Stimulated activated CD4-positive, alpha-beta T cell treated with anti-CD3 and anti-CD28 coated beads, Interleukin-15, amount 100 ng/mL, for 48 hours (primary cell): ENCODE results near the gene MMP20.

Source experiments
- DNase-seq, 2 donors: peaks; one replicate each; pipeline ENCODE4 v3.0.0-alpha.2; 2020; ENCODE audit warnings: low read depth in 2 of 2

Gene MMP20

DNA sequence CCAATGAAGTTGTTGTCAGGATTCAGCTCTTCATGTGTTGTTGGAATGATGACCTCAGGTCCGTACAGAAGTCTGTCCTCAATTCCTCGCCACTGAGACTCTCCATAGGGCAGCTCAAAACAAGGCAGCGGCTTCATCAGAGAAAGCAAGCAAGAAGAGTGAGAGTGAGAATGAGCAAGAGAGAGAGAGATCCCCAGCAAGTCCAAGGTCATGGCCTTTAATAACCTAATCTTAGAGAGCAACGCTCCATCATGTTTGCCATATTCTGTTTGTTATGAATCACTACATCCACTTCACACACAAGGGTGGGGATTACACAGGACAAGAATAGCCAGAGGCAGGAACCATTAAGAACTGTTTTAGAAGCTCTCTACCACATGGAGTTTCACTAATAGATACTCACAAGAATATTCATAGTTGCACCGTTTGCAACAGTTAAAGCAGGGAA is 71.3 kb downstream of the MMP20 start:
- no peak for DNase-seq

DNA sequence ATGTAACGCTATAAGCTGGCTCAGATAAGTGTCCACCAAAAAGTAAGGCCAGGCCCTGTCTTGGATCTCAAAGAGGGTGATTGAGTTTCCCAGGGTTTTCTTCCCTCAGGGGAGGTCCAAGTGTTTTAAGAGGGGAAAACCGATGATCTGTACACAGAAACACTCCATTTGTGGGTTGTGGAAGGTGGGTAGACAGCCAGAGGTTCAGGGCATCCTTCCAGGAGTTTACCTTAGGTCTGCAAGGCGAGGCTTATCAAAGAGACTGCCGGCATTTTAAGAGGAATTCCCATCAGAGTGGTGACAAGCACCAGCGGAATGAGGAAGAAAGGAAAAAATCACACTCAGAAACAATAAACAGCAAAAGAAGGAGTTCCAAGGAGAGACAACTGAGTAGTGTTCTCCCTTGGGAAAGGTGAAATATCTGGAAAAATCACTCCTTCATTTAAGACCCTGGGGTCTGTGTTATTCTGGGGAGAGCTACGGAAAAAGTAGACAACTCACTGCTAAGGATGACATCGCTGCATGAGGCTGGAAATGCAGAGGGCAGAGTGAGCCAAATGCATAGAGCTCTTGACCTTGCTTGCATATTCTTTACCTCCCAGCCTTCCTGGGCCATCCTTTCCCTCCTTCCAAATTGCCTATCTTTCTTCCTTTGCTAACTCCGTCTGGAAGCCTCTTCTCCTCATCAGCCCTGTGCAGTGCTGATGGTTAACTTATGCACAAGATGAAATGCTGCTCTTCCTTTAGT is 72.5 kb downstream of the MMP20 start:
- DNase-seq = no peak

DNA sequence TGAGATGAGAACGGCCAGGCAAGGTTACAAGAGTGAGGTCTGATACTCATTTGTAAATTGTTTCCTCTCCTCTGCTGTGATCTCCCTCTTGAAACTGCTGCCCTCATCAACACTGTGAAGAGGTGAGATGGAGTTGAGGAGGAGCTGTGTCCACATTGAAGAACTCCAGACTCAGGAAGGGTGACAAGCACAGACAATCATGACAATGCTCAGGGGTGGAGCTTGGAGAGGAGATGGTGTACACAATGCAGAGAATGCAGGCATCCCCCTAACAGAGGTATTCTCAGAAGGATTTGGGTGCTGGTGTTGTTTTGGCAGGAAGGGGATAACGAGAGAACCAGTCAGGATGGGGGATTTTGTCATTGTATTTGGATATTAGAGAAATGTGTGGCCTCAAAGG is 73.1 kb downstream of the MMP20 start:
- DNase-seq = no peak

DNA sequence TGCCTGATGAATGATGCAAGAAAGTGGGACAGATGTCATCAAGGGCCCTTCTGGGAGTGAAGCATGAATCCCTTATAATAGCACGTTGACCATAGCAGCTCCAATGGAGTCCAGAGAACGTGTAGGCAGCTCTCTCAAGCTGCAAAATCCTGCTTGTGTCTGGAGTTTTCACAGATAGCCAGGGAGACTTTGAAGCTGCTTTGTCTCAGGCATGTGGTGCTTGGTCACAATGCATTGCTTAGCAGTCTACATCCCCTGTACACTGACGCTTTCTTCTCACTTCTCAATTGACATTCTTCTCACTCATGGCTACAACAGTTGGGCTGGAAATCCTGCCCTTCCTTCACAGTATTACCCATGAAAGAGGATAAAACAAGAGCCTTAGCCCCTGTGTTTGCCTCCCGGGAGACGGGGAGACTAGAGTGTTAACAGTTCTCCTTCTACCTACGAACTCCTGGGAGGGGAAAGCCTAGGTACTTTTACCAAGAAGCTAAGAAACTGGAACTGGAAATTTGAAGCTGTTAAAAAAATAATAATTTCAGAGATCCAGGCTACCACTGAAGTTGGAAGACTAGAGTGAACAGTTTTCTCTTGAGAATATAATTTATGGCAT is 73.9 kb downstream of the MMP20 start:
- no peak for DNase-seq

DNA sequence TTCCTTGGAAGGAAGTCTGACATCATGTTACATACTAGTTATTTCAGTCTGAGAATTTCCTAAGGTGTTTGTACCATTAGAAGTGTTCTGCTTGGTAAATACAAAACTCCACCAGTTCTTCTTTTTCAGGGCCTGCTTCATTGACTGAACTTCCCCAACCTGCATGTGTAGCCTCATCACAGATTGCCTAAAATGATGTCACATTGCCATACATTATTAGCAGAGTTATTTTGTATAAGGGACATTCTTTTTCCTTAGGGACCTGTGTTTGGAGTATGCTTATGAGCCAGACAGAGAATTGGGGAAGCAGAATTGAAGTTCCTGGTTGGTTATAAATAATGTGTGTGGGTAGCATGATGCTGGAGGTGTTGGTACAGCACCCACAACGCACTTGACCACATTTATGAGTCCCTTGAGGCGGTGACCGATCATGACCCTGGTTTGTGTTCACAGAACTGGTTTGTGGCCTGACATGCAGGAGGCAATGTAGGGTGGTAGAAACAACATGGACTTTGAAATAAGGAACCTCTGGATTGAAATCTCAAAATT is 78.1 kb downstream of the MMP20 start:
- DNase-seq = no peak

DNA sequence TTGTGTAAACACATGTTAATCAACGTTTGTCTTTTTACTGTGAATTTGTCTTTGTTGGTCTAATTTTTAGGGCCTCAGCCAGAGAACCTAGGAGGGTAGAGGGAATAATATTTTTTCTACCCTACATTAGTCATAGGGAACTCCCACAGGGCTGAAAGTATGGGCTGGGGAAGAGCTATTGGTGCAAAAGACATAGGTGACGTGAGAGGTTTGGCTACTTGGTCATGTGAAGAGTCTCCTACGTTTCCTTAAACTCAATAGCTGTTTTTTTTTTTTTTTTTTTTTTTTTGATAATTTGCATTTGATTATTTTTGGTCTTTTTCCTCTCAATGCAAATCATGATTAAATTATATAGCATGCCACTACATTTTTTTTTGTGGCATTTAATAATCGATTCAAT is 78.7 kb downstream of the MMP20 start:
- no peak for DNase-seq

DNA sequence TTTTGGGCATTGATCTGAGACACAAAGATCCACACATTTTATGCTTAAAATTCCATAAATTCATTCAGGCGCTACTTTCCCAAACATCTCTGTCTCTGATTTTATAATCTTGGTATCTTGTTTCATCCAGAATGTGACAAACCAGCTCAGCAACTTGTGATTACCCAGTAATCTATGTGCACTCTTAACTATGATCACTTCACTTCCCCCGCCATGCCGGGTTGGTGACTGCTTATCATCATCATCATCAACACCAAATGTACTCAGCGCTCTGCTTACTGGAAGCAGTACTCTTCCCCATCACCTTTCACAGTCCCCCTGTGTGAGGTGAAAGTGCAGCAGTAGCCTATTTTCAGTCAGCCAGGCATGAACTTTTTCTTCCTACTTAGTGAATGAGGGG is 79.4 kb downstream of the MMP20 start:
- DNase-seq = no peak

DNA sequence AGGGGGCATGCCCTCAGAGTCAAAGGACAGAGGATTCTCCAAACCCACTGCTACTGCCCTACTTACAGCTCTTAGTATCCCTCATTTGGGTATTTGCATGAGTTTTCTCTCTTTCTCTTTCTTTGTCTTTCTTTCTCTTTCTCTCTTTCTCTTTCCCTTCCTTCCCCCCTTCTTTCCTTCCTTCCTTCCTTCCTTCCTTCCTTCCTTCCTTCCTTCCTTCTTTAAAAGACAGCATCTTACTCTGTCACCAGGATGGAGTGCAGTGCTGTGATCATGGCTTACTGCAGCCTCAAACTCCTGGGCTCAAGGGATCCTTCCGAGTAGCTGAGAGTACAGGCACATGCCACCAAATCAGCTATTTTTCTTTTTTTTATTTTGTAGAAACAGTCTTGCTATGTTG is 80.5 kb downstream of the MMP20 start:
- DNase-seq = no peak

DNA sequence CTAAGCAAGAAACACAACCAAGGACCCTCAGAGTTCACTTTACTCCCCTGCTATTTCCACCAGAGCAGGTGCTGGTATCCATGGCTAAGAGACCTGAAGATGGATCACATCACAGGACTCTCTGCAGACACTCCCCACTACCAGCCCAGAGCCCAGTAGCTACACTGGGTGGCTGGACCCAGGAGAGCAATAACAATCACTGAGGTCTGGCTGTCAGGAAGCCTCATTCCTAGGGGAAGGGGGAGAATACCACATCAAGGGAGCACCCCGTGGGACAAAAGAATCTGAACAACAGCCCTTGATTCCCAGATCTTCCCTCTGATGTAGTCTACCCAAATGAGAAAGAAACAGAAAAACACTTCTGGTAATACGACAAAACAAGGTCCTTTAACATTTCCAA is 85.6 kb downstream of the MMP20 start:
- DNase-seq = no peak

DNA sequence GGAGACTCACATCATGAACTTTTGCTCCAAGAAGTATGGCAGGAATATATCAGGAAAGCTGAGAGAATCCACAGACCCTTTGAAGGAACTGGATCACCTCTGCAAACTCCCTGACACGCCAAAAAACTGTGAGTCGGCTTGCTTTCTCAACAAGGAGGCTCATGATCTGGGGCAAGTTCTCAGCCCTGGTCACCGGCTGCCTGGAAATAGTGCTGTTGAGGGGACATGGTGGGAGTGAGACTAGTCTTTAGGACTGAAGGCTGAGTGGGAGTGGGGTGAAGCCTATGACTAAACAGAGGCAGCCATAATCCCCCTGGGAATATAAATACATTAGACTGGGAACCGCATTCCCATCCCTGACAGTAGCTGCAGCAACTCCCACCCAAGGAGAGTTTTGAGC is 86.2 kb downstream of the MMP20 start:
- no peak for DNase-seq

DNA sequence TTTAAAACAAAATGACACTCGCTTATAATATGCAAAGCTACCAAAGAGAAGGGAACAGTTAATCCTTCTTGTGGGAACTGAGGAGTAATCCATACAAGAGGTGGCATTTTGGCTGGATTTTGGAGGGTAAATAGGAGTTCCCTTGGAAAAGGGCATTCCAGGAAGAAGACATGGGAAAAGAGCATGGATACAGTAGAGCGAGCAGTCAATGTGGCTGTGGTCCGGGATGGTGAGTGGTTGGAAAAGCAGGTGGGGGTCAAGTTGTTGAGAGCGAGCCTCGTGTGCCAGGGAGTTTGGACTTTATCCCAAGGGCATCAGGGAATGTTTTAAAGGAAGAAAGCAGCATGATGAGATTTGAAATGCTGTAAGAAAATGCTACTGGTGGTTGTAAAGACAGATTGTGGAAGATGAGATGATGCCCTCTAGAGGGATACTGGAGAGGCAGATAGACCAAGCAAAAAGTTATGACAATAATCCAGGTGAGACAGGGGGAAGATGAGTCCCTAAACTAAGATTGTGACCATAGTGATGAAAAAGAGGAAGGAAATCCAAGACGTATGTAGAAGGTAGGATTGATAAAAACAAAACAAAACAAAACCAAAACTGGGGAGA is 90.8 kb downstream of the MMP20 start:
- no peak for DNase-seq

DNA sequence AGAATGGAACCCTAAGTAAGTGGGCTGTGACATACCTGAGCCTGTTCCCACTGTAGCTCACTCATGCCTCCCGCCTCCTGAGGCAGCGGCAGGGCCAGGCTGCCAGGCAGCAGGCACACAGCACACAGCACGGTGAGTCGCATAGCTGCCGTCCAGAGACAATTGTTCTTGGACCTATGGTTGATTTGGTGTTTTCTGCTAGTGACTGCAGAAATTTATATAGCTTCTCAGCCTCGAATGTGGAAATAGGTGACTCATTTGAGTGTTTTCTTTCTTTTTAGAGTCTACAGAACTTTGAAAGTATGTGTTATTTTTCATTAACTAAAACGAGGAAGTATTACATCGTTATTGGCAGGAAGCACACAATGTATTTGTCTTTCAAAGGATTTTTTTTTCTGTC is 94.6 kb downstream of the MMP20 start, which contains the start of gene MMP7:
Gene MMP7, minus strand, starts transcription at position 190 of the 400 bp plus-strand sequence. Its CDS starts 47 bp downstream, at position 143.
- no peak for DNase-seq

DNA sequence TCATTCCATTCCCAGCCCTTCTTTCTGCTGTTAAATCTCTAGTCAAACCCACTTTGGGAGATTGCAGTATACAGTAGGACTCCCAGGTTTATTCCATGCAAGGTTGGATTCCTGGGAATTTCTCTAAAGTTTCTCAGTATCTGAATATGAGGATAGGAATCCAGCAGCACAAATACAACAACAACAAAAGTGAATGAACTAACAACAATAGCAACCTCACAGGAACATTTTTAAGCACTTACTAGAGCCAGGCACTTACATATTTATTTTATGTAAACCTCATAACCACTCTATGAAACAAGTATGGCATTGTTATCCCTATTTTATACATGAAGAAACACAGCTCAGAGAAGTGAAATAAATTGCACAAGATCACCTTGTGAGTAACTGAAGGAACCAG is 96.5 kb downstream of the MMP20 start:
- DNase-seq = no peak

DNA sequence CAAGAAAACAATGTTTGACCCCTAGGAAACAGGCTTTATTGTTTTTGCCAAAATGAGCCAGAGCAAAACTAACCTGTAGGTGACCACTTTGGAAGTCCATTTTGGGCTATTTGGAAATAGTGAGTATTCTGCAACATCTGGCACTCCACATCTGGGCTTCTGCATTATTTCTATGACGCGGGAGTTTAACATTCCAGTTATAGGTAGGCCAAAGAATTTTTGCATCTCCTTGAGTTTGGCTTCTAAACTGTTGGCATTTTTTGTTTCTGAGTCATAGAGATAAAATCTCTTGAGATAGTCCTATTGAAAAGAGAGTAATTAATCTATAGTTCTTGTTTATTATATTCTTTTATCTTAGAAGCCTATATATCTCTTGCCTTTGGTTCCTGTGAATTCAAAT is 97.4 kb downstream of the MMP20 start:
- DNase-seq = no peak

DNA sequence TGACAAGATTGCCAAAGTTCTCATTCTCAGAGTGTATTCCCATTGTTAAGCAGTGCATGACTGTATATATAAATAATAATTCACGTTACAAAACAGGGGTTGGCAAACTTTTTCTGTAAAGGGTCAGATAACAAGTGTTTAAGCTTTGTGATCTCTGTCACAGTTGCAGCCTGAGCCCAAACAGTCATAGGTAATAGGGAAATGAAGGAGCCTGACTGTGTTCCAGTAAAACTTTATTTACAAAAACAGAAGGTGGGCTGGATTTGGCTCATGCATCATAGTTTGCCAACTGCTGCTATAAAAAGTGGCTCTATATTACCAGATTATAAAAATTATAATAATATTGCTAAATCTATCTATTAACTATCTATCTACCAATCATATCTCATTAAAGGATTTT is 98.1 kb downstream of the MMP20 start:
- DNase-seq = no peak
